AG04449 (cell line): ENCODE results near the gene USP49.

ENCODE experiments used
- CTCF ChIA-PET: fragments of 350-600 bp; formaldehyde crosslinking; extraction: SDS; loops from one replicate; lab custom pipeline; 2021; ENCODE audit warnings: antibody characterized with exemption; lab: Yijun Ruan, JAX
- POLR2A ChIA-PET: fragments of 400-600, 350-600 bp; formaldehyde crosslinking; extraction: SDS; loops from one replicate; lab custom pipeline; 2020; ENCODE audit warnings: antibody characterized with exemption, inconsistent platforms; lab: Yijun Ruan, JAX
- DNase-seq: peaks from one replicate; pipeline ENCODE4 v3.0.0-alpha.2; 2010; ENCODE audit warnings: low read depth, low spot score
- H3K4me3 ChIP-seq: 2 replicates; pipeline ENCODE4 v1.5.1; 2011; ENCODE audit warnings: low read depth, mild to moderate bottlenecking, control low read depth, low read length
- CTCF ChIP-seq: IDR thresholded peaks from one replicate; pipeline ENCODE4 v1.5.1; 2011; ENCODE audit warnings: mild to moderate bottlenecking, moderate library complexity, low read length, control low read depth, inconsistent platforms; ENCODE audit not compliant: insufficient read depth; ENCODE audit errors: missing control alignments

USP49 gene

GRCh38 chr6:41832263-41832662 is 62.9 kb downstream of the USP49 start:
- H3K4me3 ChIP-seq: no peak overlapping the region
- ChIA-PET CTCF (interaction anchor here (1.1 to 1.2 kb wide), 2 partner anchors 45 to 211 kb away, joined by 4 read pairs; partner anchors contain the start of gene TOMM6), POLR2A (no interaction called here)
- no peak for DNase-seq
- no peak for TF ChIP-seq CTCF

- POLR2A ChIA-PET: no interaction called here
- CTCF ChIA-PET: no interaction called here
- TF ChIP-seq CTCF: no peak
- no peak overlapping the region for H3K4me3 ChIP-seq
- no peak for DNase-seq
Measured at GRCh38 chr6:41826343-41827022, 68.7 kb downstream of the USP49 start.

GRCh38 chr6:41824571-41825569 is 70.3 kb downstream of the USP49 start:
- ChIA-PET POLR2A (no interaction called here), CTCF (interaction anchor here (0.6 to 2.5 kb wide), 5 partner anchors 11 to 111 kb away, joined by 3 to 18 read pairs (median 6); partner anchors contain the start of gene TOMM6)
- no peak for DNase-seq
- no peak for TF ChIP-seq CTCF
- no peak overlapping the region for H3K4me3 ChIP-seq

- no peak for TF ChIP-seq CTCF
- POLR2A ChIA-PET: no interaction called here
- H3K4me3 ChIP-seq: no peak overlapping the region
- DNase-seq: no peak
- CTCF ChIA-PET: interaction anchor here (1.1 to 2.5 kb wide), 3 partner anchors 9 to 36 kb away, joined by 3 to 18 read pairs (median 5); partner anchors contain the start of gene TOMM6
Measured at GRCh38 chr6:41823178-41823577, 72.0 kb downstream of the USP49 start.

- ChIA-PET CTCF (no interaction called here), POLR2A (no interaction called here)
- H3K4me3 ChIP-seq: no peak overlapping the region
- DNase-seq: no peak
- TF ChIP-seq CTCF: no peak
Measured at GRCh38 chr6:41822021-41822420, 73.2 kb downstream of the USP49 start.

GRCh38 chr6:41821266-41821665 is 73.9 kb downstream of the USP49 start:
- CTCF ChIA-PET: interaction anchor here (1.7 kb wide), 1 partner anchor 20 kb away, joined by 7 read pairs; no protein-coding TSS in a partner anchor
- POLR2A ChIA-PET: no interaction called here
- TF ChIP-seq CTCF: no peak
- H3K4me3 ChIP-seq: no peak overlapping the region
- no peak for DNase-seq
